C4-2B (cell line): ENCODE measurements around the gene SLCO3A1.
A peak's percentile ranks its signal among the peaks of the same experiment; 100 is the strongest.

Experiments
- H3K27ac ChIP-seq: fragments of 450-650 bp; 2 replicates; pipeline ENCODE4 v1.5.1; 2017
- ZFX ChIP-seq: fragments of 450-650 bp; IDR thresholded peaks from 2 replicates; pipeline ENCODE4 v1.6.1; 2017
- TF ChIP-seq, protein P1 (sequence below): fragments of 450-650 bp; conservative IDR thresholded peaks from 2 replicates; pipeline ENCODE4 v1.5.1; 2017; ENCODE audit warnings: mild to moderate bottlenecking

The SLCO3A1 gene

GRCh38 chr15:92163641-92164040, 310.1 kb downstream of the SLCO3A1 start:
- TF ChIP-seq, protein P1, sequence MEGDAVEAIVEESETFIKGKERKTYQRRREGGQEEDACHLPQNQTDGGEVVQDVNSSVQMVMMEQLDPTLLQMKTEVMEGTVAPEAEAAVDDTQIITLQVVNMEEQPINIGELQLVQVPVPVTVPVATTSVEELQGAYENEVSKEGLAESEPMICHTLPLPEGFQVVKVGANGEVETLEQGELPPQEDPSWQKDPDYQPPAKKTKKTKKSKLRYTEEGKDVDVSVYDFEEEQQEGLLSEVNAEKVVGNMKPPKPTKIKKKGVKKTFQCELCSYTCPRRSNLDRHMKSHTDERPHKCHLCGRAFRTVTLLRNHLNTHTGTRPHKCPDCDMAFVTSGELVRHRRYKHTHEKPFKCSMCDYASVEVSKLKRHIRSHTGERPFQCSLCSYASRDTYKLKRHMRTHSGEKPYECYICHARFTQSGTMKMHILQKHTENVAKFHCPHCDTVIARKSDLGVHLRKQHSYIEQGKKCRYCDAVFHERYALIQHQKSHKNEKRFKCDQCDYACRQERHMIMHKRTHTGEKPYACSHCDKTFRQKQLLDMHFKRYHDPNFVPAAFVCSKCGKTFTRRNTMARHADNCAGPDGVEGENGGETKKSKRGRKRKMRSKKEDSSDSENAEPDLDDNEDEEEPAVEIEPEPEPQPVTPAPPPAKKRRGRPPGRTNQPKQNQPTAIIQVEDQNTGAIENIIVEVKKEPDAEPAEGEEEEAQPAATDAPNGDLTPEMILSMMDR = no peak
- no peak for TF ChIP-seq ZFX
- H3K27ac ChIP-seq = no peak overlapping the region

DNA sequence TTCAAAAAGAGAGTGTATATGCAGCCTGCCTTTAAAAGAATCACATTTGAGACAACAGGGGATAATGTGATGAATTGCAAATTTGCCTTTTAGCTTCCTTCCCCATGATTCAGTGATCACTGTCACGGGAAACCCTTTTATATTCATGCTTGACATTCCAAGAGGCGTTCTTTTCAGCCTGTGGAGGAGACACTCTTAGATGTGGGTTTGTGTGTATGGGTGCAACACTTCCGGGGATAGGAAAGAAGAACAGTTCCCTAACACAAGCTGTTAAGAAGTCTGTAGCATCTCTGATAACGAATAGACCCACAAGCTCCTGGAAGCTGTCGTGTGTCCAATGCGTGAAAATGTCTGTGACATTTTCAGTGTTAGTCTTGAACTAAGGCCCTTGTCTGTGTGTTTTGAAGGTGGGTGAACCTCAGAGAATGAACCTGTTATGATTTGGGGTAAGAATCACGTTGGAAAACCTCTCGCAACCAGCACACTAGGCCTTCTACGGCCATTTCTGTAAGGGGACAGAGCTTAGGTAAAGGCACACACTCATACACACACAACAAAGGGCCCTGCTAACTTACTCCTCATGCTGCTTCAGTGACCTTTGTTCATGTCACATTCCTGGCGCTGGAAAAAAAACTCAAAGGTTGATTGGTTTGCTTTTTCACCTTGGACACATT, 311.0 kb downstream of the SLCO3A1 start:
- TF ChIP-seq ZFX = no peak
- TF ChIP-seq, protein P1 = no peak
- H3K27ac ChIP-seq = no peak overlapping the region

DNA sequence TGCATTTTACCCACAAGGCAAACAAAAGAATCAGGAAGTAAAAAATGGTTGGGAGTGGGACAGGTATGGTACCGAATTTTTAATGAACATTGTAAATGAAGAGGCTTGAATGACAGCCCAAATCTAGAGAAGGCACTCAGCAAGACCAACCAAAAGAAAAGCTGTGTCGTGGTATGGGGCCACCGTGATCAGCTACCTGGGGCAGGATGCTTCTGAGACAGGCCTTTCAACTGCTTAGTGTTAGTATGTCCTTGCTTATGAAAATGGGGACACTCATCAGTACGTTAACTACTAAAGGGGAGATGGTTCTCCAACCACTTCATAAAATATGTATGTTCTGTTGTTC, 311.5 kb downstream of the SLCO3A1 start:
- TF ChIP-seq ZFX = no peak
- no peak overlapping the region for H3K27ac ChIP-seq

- no peak for TF ChIP-seq ZFX
- TF ChIP-seq, protein P1 = no peak
- peak overlapping the region; percentile 47 for H3K27ac ChIP-seq
Measured at GRCh38 chr15:92166029-92166428, 312.5 kb downstream of the SLCO3A1 start.

GRCh38 chr15:92166751-92167405, 313.4 kb downstream of the SLCO3A1 start:
- H3K27ac ChIP-seq = peak overlapping the region; percentile 47
- TF ChIP-seq, protein P1 = no peak
- TF ChIP-seq ZFX = no peak

- TF ChIP-seq, protein P1 = no peak
- no peak for TF ChIP-seq ZFX
- peak overlapping the region; percentile 47 for H3K27ac ChIP-seq
Measured at GRCh38 chr15:92167451-92167850, 313.9 kb downstream of the SLCO3A1 start.

- H3K27ac ChIP-seq = no peak overlapping the region
- TF ChIP-seq, protein P1 = no peak
- TF ChIP-seq ZFX = no peak
Measured at GRCh38 chr15:92168066-92168683, 314.7 kb downstream of the SLCO3A1 start.
